ENCODE data around the gene KCNJ6.

DNA sequence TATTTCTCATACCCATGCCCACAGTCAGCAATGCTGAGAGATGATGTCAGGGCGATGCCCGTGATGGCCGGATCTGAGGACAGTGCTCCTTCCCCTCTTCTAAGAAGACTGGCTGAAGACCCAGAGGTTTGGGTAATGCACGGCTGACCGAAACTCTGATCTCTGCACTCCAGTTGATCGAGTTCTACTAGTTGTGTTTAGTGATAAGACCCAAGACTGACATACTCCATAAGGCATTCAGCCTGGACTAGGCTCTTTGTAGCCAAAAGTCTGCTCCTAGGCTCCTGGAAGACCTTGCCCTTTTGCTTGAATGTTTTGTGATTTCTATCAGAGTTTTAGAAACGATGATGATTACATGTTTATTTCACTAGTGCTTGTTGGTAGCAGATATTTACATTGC is 298.2 kb downstream of the KCNJ6 start:
- no peak for TF ChIP-seq ARNTL (CRISPR knock-in tag; IDR thresholded peaks at IDR 0.05; ENCODE audit: borderline replicate concordance, low read depth)
- TF ChIP-seq ZFP3 (CRISPR knock-in tag; IDR thresholded peaks at IDR 0.05): no peak
- TF ChIP-seq ZNF8 (CRISPR knock-in tag; IDR thresholded peaks at IDR 0.05): no peak
- TF ChIP-seq ESRRG (CRISPR knock-in tag; IDR thresholded peaks at IDR 0.05): no peak

All from SK-N-SH treated with all-trans-retinoic acid at 6 μM for 48 hours (cell line).